HG03439 (cell line): Measurements from ENCODE around the gene CHMP4A.
A peak's percentile ranks its signal among the peaks of the same experiment; 100 is the strongest.
"Not testable (repeated sequence)": the region's sequence is repeated elsewhere in the genome, so short reads cannot be mapped to it uniquely, and the experiment has no call there.

Experiments used
- ATAC-seq: cut with Tn5 transposase; IDR thresholded peaks from one replicate; pipeline ENCODE4 v1.9.1; 2021; ENCODE audit warnings: mild to moderate bottlenecking, moderate library complexity; ENCODE audit not compliant: unreplicated experiment

The CHMP4A gene

DNA sequence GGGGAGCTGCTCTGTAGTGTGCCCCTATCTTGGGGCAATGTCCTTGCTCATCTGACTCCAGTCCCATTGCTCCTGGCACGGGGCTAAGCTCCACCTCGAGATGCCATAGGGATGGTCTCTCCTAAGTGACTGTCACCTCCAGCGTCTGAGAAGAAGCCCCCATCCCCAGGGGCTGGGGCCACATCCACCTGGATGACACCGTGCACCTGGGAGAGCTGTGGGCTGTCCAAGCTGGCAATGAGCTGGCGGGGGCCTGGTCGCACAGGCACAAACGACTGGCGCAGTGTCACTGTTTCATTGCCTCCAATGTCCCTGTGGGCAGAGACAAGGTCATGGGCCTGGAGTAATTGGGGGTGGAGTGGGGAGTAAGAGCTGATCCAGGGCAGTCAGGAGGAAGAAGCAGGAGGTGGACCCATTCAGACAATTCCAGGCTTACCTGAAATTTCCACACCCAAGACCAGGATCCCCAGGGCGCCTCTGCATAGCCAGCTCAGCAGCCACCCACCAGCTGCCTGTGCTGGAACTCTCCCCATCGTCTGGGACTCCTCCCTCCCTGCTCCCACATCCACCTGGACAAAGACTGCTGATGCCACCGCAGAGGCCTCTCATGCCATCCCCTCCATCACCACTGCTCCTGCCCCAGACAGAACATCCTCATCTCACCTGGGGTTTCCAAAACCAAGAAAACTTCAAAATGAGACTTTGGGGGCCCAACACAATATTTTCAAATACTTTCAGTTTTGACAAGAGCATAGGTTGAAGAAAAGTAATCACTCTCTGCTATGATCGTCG is 36.1 kb upstream of the CHMP4A start:
- ATAC-seq: no peak

GRCh38 chr14:24247422-24247821 is 34.1 kb upstream of the CHMP4A start:
- no peak for ATAC-seq

DNA sequence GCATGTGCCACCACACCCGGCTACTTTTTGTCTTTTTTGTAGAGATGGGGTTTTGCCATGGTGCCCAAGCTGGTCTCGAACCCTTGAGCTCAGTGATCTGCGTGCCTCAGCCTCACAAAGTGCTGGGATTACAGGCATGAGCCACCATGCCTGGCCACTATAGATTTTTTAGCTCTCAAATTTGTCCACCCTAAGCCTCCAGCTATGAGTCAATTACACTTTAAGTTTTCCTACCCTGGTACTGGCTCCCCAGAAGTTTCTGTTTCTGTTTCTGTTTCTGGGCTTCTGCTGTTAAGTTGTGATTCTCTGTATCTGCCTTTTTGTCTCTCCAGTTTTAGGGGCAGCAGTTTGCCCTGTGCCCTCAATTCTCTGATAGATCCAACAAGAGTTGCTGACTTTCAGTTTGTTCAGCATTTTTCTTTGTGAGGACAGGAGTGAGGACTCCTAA is 33.5 kb upstream of the CHMP4A start:
- ATAC-seq: no peak

GRCh38 chr14:24245350-24245749 is 32.1 kb upstream of the CHMP4A start:
- ATAC-seq: not testable (repeated sequence)

DNA sequence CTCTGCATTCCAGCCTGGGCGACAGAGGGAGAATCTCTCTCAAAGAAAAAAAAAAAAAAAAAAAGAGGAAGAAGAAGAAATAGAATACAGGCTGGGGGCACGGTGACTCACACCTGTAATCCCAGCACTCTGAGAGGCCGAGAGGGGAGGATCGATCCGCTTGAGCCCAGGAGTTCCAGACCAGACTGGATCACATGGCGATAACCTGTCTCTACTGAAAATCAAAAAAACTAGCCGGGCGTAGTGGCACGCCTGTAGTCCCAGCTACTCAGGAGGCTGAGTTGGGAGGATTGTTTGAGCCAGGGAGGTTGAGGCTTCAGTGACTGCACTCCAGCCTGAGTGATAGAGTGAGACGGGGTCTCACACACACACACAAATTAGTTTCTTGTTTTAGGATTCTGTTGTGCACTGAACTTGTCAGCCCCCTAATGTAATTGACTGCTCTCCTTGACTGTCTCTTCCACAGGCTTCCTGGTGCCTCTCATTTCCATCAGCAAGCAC is 30.1 kb upstream of the CHMP4A start:
- no peak for ATAC-seq

DNA sequence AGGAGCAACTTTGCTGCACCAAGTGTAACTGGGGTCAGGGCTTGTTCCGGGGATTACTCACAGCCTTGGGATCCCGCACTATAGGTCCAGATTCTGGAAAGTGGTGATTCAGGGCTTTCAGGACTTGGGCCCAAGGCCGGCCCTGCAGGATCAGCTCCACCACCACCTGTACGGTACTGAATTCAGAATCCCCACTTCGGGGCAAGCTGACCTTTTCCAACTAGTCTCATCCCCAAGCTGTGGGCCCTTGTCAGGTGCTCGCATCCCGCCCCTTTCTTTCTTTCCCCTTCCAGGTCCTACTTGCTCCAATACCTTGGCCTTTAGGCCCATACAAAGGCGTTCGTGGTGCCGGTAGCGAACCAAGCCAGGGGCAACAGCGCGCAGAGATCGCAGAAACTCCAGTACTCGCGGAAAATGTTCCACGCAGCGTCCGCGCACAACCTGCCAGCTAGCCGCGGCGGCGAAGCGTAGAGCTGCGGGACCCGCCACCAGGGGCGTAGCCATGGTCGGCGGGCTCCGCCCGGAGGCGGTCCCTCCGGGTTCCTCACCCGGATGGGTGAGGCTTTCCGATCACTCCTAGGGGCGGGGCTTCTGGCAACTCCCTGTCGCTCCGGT is 28.6 kb upstream of the CHMP4A start:
- ATAC-seq: peak; percentile 77

GRCh38 chr14:24240110-24240918 is 27.0 kb upstream of the CHMP4A start:
- ATAC-seq: no peak

DNA sequence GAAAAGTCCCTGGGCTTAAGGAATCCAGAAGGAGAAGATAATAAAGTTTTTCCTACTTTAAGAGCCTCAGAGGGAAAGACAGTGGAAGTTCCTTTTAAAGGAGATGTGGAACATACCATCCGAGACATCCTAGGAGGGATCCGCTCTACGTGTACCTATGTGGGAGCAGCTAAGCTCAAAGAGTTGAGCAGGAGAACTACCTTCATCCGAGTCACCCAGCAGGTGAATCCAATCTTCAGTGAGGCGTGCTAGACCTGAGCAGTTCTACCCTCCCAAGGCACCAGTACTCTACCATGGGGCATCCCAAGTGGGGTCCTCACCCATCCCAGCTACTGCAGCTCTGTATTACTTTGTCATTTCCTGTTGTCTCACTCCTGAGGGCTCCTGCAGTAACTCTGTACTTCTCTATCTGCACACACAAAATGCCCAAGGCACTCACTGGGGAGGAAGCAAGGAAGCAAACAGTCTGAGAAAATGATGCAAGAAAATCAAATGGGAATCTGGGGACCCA is 25.3 kb upstream of the CHMP4A start:
- no peak for ATAC-seq

GRCh38 chr14:24238123-24238522 is 24.8 kb upstream of the CHMP4A start:
- no peak for ATAC-seq

DNA sequence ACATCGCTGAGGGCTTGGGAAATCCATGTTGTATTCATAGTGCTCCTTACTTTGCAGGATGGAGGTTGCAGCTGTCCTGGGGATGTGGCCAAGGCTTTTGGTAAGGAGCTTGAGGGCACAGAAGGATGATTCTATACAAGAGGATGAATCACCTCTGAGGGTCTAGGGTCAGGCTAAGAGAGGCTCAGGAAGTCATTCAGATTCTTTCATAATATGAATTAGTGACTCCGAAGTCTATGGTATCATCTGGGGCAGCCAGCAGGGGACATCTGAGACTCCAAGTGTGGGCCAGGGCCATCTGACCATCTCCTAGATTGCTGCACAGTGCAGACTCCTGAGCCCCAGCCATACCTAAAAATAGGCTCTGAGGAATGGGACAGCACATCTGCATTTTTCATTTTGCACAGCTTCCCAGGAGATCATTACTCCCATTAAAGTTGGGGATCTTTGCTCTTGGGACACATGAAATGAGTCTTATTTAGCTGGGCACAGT is 24.2 kb upstream of the CHMP4A start:
- ATAC-seq: no peak

DNA sequence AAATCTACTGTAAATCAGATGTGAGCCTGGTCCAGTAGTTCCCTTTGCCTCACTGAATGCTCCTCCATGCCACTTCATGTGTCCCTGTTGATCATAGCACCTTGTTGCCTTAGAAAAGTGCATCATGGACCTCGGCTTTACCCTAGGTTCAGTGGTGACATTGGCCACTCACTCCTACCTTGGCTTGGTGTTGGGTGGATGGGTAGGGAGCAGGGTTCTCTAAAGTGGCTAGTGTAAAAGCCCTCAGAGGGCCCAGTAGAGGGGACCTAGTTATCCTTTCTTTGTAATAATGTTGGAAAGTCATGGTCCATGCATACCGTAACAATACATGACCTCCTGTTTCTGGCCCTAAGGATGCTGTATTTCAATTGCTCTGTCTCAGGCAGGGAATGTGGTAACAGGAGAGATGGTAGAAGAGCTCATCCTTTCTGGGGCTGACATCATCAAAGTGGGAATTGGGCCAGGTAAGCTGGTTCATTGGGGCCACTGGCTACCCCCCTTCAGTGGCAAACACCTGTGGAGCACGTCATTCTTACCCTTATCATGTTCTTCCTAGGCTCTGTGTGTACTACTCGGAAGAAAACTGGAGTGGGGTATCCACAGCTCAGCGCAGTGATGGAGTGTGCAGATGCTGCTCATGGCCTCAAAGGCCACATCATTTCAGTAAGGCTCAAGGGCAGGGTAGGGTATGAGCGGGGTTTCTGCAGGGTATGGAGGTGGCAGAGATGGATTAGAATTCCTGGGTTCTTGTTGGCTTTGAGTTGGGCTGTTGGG is 23.6 kb upstream of the CHMP4A start:
- ATAC-seq: no peak

DNA sequence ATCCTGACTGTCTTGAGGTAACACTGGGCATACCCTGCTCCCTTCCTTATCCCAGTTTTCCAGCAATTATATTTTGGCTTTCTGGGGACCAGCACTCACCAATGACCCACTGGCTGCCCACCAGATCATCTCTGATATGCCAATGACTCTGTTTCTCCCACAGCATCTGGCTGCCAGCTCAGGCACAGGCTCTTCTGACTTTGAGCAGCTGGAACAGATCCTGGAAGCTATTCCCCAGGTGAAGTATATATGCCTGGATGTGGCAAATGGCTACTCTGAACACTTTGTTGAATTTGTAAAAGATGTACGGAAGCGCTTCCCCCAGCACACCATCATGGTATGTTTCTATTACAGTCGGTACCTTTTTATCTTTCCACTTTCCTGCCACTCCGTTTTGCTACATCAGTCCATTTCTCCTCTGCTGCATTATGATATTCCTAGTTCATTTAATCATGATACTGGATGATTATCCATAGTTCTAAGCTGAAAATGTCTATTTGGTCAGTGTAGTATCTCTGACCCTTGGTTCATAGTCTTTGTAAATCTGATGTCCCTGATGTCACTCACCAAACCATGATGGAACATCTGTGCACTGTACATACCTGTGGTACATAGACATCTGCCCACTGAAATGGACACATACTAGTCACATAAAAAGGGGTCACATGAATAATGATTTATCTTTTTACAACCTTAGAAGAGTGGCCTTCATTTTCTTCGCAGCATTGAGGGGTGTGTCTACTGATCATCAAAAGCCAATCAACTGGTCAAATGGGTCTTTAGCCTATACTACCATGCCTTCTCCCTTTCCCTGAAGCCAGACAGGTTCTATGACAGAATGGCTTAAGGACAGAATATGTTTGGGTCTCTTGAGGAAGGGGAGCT is 22.8 kb upstream of the CHMP4A start:
- ATAC-seq: no peak

- no peak for ATAC-seq
Observed at GRCh38 chr14:24234095-24235005, 21.1 kb upstream of the CHMP4A start.

GRCh38 chr14:24233538-24233866 is 20.2 kb upstream of the CHMP4A start:
- ATAC-seq: no peak

DNA sequence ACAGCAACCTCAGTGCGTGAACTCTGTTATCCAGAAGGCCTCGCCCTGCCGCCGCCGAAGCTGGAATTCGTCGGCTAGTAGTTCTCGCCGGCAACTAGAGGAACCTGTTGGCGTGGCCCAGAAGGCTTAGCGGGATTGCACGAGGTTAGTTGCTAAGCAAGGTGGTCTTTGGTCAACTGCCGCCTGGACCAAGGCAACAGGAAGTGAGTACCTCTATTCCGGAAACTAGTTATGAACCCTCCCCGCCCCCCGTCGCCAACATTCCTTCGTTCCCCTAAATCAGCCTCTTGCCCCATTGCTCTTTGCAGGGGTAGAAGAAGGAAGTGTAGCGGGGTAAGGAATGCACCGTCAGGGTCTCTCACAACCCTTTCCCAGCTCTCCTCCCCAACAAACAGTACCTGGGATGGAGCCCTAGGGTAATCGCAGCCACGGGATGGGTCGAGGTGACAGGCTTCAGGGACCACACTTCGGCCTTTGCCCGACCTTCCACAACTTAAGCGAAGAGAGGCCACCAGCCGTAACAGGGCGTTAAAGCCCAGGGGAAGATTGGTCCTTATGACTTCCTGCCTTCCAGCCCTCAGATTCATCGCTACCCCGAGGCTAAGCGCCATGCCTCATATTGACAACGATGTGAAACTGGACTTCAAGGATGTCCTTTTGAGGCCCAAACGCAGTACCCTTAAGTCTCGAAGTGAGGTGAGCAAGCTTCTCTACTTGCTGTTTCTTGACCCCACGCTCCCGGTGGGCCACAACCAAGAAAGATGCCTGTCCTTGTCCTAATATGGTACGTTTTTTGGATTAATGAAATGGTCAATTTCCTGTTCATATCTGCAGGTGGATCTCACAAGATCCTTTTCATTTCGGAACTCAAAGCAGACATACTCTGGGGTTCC is 19.6 kb upstream of the CHMP4A start, which contains the start of gene GMPR2:
Gene GMPR2 (plus strand): TSS at position 285 of the 893 bp plus-strand sequence. CDS start 325 bp downstream, at position 610.
- ATAC-seq: peak; percentile 47

DNA sequence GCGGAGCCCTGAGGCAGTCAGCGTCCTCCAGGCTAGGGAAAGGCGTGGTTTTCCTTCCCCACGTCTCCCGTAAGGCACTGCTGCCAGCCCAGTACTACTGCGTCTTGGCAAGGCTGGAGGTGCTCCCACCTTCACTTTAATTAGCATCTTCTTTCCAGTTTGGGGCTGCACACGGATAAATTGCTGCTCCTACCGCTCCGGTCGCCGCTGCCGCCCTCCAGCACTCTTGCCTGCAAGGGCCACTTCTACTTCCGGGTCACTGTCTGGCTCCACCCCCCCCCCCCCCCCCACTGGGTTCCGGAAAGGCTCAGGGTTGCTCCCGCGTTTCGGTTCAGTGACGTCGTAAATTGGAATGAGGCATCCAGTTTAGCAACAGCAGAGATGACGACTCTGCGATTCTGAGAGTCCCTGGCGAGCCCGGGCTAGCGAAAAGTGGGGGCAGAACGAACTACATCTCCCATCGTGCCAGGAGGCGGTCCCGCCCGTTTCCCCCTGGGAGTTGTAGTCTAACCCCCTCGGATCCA is 18.9 kb upstream of the CHMP4A start, which contains the start of gene NEDD8:
Gene NEDD8 (minus strand): TSS at position 247 of the 524 bp plus-strand sequence. CDS start 100 bp downstream, at position 147.
- ATAC-seq: peak; percentile 67
